GM11168 (cell line): ENCODE results near the gene SCRT2.
"Not testable (repeated sequence)": the region's sequence is repeated elsewhere in the genome, so short reads cannot be mapped to it uniquely, and the experiment has no call there.

Source experiments
- in situ Hi-C: fragments of 300-500 bp; cut with MboI; formaldehyde crosslinking; loops from one replicate; pipeline ENCODE4 v1.12.0; 2022; ENCODE audit warnings: low sequenced_read_pairs; ENCODE audit not compliant: unreplicated experiment

The SCRT2 gene

DNA sequence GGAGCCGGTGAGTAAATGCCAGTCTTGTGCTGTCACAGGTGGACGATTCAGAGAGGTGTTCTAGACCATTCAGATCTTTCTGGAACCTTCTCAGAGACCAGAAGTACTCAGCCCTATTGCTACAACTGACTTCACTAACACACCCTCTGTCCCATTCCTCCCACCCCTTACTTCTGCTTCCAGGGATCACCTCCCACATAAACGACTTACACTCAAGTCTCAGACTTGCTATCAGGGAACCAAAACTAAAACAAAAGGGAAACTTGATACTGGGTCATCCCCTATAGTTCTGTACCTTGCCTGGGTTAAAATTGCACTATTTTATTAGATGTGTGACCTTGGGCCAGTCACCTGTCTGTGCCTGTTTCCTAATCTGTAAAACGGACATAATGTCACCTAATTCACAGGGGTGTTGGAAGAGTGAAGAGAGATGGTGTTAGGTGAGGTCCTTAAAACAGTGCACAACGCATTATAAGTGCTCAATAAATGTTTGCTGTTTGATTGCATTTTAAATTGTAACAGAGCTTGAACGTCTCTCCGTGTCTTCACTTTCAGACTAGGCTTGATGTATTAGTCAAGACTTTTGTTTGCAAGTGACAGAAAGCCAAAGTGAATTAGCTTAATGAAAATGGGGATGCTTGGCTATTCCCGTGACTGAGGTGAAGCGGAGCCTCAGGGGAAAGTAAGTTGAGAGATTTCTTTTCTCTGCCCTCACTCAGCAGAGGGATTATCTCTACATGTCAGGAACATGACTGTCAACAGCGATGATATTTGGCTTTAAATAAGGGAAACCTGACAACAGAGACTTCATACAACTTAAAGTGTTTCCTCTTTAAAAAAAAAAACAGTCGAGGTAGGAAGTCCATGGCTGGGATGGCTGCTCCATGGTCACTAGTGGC, 19.6 kb downstream of the SCRT2 start:
- in situ Hi-C loops, result no loop called here

DNA sequence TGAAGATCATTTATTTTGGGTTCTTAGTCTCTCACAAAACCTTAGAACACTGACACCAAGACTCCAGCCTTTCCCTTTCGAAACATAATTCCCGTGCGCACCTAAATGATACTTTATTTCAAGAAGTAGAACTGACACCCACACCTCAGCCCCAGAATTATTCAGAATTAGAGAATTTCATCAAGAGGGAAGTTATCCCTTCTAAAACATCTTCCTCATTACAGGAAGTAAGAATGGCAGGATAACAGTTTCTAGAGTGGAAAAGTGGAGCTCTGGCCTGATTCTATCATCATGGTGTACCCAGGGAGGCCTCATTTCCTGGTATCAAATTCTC, 21.2 kb downstream of the SCRT2 start:
- in situ Hi-C loops, result no loop called here

DNA sequence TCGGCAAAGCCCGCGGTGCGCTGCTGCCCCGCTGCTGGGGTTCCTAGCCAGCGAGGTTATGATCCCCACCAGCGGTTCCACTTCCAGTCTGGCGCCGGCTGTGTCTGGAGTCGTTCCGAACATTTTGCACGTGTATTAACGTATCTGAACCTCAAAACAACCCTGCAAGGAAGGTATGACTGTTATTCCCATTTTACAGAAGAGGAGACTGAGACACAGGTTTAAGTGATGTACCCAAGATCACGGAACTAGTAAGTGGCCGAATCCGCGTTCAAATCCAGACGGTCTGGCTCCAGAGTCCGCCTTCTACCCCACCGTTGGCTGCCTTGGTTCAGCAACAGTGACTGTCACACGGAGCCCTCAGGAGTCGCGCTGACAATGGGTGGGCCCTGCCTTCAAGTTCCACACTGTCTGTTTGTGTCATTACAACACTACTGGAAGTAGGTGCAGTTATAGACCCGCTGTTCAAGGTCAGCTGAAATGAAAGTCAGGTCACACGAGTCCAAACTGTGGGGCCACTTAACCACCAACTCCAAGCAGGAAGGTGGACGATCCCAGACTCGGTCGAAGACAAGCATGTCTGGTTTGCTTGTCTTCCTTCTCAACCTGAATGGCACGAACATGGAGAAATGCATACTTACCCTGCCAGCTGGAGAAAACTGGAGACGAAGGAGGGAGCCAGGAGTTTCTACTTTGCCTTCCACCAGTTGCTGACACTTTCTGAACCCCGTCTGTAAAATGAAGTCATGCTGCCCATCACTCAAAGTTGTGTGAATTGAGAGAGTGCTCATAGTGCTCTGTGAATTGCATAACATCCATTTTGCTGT, 21.8 kb downstream of the SCRT2 start:
- in situ Hi-C loops, result no loop called here

DNA sequence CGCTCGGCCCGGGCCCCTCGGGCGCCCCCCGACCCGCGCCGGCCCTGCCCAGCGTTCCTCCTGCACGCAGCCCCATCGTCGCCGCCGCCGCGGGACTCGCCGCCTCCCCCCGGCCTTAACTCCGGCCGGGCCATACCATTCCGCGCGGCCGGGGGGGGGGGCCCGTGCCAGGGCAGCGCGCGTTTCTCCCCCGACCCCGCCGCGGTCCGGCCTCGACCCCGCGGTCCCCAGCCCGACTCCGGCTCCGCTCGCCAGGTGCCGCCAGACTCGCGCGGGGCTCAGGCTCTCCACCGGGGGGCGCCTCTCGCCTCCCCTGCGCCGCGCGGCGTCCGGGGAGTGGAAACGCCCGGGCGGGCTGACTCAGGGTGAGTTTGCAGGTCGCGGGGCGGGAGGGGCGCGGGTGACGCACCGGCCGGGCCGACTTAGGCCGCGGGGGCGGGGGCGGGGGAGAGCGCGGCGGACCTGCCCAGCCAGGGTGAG, 22.5 kb downstream of the SCRT2 start, which contains the start of gene SRXN1:
TSS of gene SRXN1 (minus strand) at position 91 of the 480 bp plus-strand sequence. CDS start at position 76, 15 bp downstream.
- in situ Hi-C loops, result no loop called here

DNA sequence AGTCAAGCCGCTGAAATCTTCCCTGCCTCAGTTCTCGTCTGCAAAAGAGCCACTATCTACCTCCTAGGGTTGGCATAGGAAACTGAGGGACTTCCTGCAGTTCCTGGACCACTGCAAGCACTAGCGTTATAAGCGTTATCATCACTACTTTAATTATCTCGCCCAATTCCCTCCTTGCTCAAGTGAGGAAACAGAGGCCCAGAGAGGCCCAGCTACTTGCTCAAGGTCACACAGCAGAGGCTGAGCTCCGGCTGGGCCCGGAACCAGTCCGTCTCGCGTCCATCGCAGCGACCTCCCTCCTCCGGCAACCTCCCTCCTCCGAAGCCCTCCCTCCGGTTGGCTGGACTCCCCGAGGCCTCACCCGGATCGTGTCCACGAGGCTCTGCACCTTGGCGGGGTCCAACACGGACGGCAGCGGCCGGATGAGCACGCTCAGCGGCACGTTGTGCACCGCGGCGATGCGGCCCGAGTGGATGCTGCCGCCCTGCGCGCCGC, 22.9 kb downstream of the SCRT2 start:
- in situ Hi-C loops, result no loop called here

DNA sequence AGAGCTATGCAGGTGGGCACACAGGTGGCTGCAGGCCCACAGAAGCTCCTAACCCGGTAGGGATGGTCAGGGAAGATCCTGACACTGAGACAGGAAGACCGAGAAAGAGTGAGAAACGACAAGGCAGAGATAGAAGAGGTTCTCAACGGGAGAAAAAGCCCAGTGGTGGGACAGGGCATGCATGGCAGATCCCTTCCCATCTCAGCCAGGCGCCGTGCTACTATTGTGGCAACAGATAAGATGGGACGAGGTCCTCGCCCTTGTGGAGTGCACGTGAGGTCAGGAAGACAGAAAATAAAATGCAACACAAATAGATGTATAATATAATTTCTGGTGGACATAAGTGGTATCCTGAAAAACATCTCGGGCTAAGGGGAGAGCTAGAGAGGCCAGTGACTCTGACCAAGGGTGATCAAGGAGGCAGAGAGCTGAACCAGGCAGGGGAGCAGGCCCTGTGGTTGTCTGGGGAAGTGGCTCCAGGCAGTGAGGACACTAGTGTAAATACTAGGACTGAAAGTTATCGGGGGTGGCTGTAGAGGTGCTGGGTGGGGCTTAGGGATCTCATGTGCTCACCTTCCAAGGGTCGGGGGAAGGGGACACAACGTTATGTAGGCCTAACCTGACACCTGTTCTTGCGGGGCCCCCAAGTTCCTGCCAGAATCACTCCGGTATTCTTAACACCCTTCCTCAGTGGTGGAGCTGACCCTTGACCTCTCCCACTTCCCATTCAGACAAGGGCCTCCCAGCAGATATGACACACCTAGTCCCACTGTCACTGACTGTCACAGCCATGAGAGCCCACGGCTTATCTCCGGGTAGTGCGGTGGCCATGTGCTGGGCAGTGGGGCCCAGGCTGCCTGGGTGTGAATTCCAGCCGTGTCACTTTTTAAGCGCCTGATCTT, 23.6 kb downstream of the SCRT2 start:
- in situ Hi-C loops, result no loop called here

DNA sequence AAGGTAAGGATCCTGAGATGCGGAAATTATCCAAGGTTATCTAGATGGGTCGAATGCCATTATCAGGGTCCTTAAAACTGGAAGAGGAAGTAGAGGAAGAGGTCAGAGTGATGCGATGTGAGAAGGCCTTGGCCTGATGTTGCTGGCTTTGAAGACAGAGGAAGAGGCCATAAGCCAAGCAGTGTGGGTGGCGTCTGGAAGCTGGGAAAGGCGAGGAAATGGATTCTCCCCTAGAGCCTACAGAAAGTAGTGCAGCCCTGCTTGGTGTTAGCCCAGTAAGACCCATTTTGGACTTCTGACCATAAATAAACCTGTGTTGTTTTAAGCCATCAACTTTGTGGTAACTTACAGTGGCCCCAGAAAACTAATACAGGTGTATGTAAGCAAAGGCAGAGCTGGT, 24.6 kb downstream of the SCRT2 start:
- in situ Hi-C loops, result no loop called here

DNA sequence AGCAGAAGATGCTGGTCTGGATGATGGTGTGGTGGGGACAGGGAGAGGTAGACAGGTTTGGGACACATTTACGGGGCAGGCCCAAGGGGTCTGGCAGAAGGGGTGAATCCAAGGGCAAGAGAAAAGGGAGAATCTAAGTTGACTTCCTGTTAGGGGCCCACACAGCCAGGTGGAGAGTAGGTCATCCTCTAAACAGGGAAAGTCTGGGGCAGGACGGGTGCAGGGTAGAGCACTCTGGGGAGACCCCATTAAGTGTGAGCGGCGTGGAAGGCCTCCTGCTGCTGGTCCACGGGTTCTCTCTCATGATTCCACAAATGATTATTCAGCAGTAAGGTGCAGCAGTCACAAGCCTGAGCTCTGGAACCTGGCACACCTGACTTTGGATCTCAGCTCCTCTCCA, 25.3 kb downstream of the SCRT2 start:
- in situ Hi-C loops, result no loop called here

DNA sequence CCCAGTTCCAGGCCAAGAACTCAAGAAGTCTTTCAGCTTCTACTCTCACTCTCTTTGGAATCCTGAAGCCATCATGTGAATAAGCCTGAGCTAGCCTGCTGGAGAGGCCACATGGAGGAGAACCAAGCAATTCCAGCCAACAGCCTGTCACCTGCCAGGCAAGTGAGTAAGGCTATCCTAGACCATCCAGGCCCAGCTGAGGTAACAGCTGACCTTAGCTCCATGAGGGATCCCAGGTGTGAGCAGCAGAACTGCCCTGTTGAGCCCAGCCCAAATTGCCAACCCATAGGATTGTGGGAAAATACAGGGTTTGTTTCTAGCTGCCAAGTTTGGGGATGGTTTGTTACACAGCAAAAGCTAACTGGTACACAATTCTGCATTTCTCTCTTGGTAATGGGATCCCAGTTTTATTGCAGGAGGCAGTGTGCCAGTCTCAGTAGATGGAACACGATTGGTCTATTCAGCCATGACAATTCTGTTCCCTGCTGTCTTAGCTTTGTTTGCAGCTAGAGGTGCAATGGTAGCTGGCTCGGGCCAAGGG, 28.1 kb downstream of the SCRT2 start:
- in situ Hi-C loops, result loop anchor here (5.0 kb wide), 1 partner anchor 85 kb away; no protein-coding TSS in a partner anchor

DNA sequence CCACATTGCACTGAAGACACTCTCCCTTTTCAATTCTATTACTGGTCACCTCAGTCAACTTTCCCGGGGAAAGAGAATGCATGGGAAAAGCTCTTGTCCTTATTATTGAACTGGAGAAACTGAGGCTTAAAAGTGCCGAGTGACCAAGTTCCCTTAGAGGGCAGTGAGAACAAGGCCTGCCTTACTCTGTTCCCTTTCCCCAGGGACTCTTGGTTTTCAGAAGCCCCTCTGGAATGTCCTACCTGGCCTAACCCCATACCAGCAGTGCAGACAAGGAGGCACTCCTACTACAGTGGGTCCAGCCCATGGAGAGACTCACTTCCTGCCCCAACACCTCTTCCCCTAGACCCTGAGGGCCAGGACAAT, 28.8 kb downstream of the SCRT2 start:
- in situ Hi-C loops, result loop anchor here (5.0 kb wide), 1 partner anchor 85 kb away; no protein-coding TSS in a partner anchor

DNA sequence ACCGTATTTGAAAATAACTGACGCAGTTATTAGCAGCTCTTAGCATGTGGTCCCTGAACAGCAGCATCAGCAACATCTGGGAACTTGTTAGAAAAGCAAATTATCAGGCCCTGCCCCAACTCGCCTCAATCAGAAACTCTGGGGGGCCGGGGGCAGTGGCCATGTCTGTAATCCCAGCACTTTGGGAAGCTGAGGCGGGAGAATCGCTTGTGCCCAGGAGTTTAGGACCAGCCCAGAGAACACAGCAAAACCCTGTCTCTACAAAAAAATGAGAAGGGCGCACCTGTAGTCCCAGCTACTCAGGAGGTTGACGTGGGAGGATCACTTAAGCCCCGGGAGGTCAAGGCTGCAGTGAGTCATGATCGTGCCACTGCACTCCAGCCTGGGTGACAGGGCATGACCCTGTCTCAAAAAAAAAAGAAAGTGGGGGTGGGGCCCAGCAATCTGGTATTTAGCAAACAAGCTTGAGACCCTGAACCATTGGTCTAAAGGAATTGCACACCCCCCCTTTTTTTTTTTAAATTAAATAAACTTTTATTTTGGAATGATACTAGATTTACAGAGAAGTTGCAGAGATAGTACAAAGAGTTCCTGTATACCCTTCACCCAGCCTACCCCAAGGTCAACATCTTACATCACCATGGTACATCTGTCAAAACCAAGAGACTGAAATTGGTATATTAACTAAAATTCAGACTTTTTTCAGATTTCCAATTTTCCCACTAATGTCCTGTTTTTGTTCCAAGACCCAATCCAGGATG, 29.3 kb downstream of the SCRT2 start:
- in situ Hi-C loops, result loop anchor here (5.0 kb wide), 1 partner anchor 84 kb away; no protein-coding TSS in a partner anchor

DNA sequence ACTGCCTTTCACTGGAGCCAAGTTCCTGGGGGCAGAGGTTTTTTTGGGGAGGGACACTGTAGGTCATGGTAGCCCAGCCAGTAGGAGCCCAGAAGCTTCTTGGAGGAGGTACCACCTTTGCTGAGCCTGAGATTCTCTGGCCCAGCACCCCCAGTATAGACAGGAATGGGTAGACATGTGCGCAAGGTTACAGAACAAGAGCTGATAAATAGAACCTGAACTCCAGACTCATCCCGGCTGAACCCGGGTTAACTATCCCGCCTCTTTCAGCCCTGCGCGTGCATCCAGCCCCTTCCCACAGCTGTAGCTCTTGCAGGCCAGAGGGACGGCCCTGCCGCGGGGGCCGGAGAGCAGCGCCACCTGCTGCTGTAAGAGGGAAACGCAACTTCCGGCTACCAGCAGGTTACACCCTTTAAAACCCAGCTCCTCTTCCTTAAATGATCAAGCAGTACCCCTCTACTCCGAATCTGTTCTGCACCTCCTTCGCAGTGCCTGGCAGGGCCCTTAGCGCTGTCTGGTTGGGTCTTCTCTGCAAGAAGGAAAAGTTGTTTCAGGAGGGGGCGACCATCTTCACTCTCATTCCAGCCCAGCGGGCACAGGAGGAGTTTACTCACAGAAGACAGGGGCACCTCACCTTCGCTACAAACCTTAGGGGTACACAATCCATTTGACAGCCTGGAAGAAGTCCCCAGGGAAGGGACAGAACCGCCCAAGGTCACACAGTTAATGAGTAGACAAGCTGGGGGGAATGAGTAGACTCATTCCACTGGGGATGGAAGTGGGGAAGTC, 30.1 kb downstream of the SCRT2 start:
- in situ Hi-C loops, result loop anchor here (5.0 kb wide), 1 partner anchor 83 kb away; no protein-coding TSS in a partner anchor

DNA sequence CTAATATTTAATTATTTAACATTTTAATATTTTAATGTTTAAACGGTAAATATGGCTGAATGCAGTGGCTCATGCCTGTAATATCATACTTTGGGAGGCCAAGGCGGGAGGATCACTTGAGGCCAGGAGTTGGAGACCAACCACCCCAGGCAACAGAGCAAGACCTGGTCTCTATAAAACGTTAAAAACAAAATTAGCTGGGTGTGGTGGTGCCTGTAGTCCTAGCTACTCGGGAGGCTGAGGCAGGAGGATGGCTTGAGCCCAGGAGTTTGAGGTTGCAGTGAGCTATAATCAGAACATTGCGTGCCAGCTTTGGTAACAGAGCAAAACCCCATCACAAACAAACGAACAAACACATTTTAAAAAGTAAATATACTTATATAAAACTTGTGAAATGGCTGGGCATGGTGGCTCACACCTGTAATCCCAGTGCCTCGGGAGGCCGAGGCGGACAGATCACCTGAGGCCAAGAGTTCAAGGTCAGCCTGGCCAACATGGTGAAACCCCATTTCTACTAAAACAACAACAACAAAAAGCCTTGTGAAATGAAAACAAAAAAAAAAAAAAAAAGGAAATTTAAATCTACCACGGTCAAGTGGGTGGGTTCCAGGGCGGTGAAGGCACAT, 30.8 kb downstream of the SCRT2 start:
- in situ Hi-C loops, result loop anchor here (5.0 kb wide), 1 partner anchor 83 kb away; no protein-coding TSS in a partner anchor

DNA sequence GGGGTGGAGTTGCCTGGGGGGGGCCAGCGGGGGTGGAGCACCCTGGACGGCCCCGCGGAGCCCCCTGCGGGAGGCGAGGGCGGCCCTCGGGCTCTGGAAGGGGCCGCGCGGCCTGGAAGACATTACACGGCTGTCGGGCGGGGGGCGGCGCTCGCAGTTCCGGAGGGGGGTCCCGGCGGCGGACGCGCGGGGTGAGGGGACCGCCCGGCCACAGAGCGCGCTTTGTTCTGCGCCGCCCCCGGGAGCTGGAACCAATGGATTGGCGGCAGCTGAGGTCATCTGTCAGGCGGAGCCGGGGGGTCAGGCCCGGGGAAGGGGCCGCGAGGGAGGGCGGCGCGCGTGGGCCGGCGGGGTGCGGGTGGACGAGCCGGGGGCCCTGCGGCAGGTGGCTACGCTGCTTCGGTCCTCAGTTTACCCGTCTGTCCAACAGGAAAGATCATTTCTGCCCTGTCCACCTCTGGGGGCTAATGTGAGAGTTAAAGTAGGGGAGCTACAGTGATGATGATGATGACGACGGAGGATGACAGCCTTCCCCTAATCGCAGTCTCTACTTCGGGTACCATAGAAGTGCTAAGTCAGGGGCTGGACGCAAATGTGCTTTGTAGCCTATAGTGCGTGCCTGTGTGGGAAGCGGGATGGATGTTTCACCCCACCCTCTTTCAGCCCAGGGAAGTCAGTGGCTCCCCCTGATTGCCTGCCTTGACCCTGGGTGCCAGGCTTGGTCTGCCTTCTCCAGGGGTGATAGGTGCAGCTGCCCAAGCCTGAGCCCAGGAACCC, 33.0 kb downstream of the SCRT2 start:
- in situ Hi-C loops, result no loop called here

DNA sequence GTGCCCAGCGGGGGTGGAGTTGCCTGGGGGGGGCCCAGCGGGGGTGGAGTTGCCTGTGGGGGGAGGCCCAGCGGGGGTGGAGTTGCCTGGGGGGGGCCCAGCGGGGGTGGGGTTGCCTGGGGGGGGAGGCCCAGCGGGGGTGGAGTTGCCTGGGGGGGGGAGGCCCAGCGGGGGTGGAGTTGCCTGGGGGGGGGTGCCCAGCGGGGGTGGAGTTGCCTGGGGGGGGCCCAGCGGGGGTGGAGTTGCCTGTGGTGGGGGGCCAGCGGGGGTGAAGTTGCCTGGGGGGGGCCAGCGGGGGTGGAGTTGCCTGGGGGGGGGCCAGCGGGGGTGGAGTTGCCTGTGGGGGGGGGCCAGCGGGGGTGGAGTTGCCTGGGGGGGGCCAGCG, 33.6 kb downstream of the SCRT2 start:
- in situ Hi-C loops, result not testable (repeated sequence)

DNA sequence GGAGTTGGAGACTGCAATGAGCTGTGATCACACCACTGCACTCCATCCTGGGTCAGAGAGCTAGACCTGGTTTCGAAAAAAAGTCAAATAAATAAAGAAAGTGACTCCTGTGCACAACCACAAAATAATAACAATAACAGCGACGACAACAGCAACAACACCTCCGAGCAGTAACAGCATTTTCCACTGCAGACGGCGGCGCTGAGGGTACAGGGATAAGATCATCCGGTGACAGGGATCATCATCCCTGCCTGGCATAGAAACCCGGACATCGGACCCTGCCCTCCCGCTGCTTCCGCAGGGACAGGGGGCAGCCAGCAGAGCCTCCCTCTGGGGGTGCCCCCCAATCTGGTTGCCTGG, 34.1 kb downstream of the SCRT2 start:
- in situ Hi-C loops, result no loop called here
